Mesothelial cell of epicardium (in vitro differentiated cells): ENCODE data around the gene BPTF. TPM values are rescaled to one million over a fixed set of nuclear protein-coding genes. Genes with fewer than 3 reads are reported as not detected.
"Not testable (repeated sequence)": the region's sequence is repeated elsewhere in the genome, so short reads cannot be mapped to it uniquely, and the experiment has no call there.

Experiments
- DNase-seq, 2 experiments: peaks; one replicate each; pipeline ENCODE4 v3.0.0; 2021; ENCODE audit warnings: low spot score in 2 of 2; ENCODE audit not compliant: unreplicated experiment in 2 of 2
- H3K27ac Mint-ChIP-seq: 2 replicates; pipeline ENCODE4 v1.8.0; 2021; ENCODE audit warnings: mixed read lengths
- H3K27me3 Mint-ChIP-seq: 2 replicates; pipeline ENCODE4 v1.8.0; 2021; ENCODE audit warnings: low read depth, mixed read lengths
- H3K36me3 Mint-ChIP-seq: 2 replicates; pipeline ENCODE4 v1.8.0; 2021; ENCODE audit warnings: mixed read lengths
- H3K4me1 Mint-ChIP-seq: 2 replicates; pipeline ENCODE4 v1.8.0; 2021; ENCODE audit warnings: mixed read lengths
- H3K4me3 Mint-ChIP-seq: 2 replicates; pipeline ENCODE4 v1.8.0; 2021; ENCODE audit warnings: mild to moderate bottlenecking, moderate library complexity, mixed read lengths
- H3K9me3 Mint-ChIP-seq: 2 replicates; pipeline ENCODE4 v1.8.0; 2021; ENCODE audit warnings: mixed read lengths
- total RNA-seq: library from RNA; stranded (reverse); gene quantifications from 3 replicates; pipeline ENCODE4 v1.2.1, GENCODE V29; 2021
- TF ChIP-seq, protein P1 (sequence below): fragments of 200-600 bp; sonication (generic); IDR thresholded peaks from one replicate; pipeline ENCODE4 v1.5.0; 2021; ENCODE audit warnings: antibody characterized with exemption; ENCODE audit not compliant: unreplicated experiment

BPTF gene
- total RNA-seq, 1 donor from 2014 or later = 172 TPM

GRCh38 chr17:67855504-67856324 lies 30.4 kb downstream of the BPTF start:
- TF ChIP-seq, protein P1, sequence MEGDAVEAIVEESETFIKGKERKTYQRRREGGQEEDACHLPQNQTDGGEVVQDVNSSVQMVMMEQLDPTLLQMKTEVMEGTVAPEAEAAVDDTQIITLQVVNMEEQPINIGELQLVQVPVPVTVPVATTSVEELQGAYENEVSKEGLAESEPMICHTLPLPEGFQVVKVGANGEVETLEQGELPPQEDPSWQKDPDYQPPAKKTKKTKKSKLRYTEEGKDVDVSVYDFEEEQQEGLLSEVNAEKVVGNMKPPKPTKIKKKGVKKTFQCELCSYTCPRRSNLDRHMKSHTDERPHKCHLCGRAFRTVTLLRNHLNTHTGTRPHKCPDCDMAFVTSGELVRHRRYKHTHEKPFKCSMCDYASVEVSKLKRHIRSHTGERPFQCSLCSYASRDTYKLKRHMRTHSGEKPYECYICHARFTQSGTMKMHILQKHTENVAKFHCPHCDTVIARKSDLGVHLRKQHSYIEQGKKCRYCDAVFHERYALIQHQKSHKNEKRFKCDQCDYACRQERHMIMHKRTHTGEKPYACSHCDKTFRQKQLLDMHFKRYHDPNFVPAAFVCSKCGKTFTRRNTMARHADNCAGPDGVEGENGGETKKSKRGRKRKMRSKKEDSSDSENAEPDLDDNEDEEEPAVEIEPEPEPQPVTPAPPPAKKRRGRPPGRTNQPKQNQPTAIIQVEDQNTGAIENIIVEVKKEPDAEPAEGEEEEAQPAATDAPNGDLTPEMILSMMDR = no peak
- Mint-ChIP-seq H3K36me3 (peaks cover 26% of the 10 kb centered on the region), H3K9me3 (peaks cover 4% of the 10 kb centered on the region), H3K27ac (peak overlapping the region; percentile 54), H3K27me3 (no peaks in the 10 kb centered on the region), H3K4me1 (peaks cover 22% of the 10 kb centered on the region), H3K4me3 (no peak overlapping the region)
- DNase-seq = no peak

DNA sequence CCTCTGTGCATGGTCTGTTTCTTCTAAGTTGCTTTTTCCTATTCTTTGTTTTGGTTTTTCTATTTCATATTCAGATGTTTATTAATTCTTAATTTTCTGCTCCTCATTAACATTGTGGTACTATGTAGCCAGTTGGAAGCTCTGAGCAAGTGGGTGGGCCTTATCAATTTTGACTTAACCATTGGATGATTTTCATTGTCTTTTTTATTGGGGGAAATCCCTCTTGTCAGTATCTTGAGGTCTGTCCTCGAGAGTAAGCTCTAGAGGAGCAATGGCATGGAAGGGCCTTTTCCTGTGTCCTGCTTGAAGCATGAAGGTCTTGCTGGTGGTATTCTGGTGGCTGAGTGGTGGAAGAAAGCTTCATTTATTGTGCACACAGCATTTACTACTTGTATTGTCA lies 31.1 kb downstream of the BPTF start:
- H3K27me3 Mint-ChIP-seq, H3K4me3 Mint-ChIP-seq, H3K9me3 Mint-ChIP-seq, DNase-seq: not testable (repeated sequence)
- Mint-ChIP-seq H3K27ac (peak overlapping the region; percentile 77), H3K4me1 (peaks cover 22% of the 10 kb centered on the region), H3K36me3 (peaks cover 25% of the 10 kb centered on the region)

DNA sequence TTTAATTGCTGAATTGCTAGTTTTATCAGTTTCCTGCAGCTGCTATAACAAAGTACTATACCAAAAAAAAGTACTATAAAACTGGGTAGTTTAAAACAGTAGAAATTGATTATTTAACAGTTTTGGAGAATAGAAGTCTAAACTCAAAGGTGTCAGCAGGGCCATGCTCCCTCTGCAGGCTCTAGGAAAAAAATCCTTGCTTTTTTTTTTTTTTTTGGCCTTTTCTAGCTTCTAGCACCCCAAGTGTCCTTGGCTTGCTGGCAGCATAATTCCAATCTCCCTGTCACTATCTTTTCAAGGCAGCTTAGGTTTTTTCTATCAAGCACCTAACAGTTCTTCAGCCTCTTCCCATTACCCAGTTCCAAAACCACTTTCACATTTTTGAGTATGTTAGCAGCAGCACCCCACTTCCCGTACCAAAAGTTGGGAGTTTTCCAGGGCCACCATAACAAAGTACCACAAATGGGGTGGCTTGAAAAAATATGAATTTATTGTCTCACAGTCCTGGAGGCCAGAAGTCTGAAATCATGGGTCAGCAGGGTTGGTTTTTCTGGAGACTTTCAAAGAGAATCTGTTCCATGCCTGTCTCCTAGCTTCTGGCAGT lies 37.4 kb downstream of the BPTF start:
- Mint-ChIP-seq H3K4me1 (peaks cover 9% of the 10 kb centered on the region), H3K36me3 (peaks cover 15% of the 10 kb centered on the region), H3K9me3 (no peaks in the 10 kb centered on the region), H3K27me3 (no peaks in the 10 kb centered on the region), H3K4me3 (no peak overlapping the region), H3K27ac (no peak overlapping the region)
- TF ChIP-seq, protein P1 = no peak
- no peak for DNase-seq

DNA sequence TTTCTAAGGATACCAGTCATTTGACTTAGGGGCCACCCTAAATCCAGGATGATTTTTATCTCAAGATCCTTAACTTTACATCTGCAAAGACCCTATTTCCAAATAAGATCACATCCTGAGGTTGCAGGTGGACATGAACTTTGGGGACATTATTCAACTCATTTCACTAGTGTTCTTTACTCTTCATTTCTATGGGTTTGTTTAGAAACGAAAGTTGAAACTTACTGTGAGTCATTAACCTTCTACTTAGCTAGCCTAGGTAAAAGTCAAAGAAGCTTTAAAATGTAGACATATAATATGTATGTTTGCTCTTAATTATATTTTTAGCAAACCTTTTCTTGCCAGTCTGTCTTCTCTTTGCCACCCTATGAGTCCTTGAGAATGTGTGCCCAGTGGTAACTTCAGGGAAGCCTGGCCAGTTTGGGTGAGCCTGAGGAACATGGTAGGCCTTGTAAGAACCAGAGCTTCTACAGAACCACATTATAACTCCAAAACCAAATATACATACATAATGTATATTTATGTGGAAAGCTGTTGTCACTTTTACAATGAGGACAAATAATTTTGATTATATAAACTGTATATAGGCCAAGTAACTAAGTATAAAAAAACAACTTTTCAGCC lies 38.4 kb downstream of the BPTF start:
- Mint-ChIP-seq H3K4me3 (no peak overlapping the region), H3K27me3 (no peaks in the 10 kb centered on the region), H3K9me3 (no peaks in the 10 kb centered on the region), H3K27ac (no peak overlapping the region), H3K36me3 (peaks cover 15% of the 10 kb centered on the region), H3K4me1 (peaks cover 6% of the 10 kb centered on the region)
- DNase-seq = no peak
- TF ChIP-seq, protein P1 = no peak

DNA sequence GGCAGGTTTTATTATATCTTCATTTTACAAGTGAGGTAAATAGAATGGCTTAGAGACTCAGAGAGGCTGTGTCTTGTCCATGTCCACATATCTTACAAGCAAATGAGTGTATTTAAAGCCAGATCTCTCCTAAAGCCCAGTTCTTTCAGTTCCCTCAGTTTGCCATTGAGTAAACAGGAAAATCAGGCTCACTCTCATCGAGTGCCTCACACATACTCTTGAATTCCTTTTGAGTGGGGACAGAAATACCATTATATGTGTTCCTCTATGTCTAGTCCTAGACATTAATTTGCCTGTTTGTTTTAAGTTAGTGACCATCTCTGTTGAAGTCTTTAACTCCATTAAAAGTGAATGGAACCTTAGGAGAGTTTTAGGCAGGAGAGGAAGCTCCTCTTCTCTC lies 40.1 kb downstream of the BPTF start:
- TF ChIP-seq, protein P1 = no peak
- DNase-seq = no peak
- H3K4me1 Mint-ChIP-seq = peaks cover 3% of the 10 kb centered on the region

GRCh38 chr17:67867591-67867990 lies 42.3 kb downstream of the BPTF start:
- no peaks in the 10 kb centered on the region for H3K27me3 Mint-ChIP-seq

More for the DNA sequence above, 40.1 kb downstream of the BPTF start:
- no peak overlapping the region for H3K4me3 Mint-ChIP-seq
- no peak overlapping the region for H3K27ac Mint-ChIP-seq
- H3K9me3 Mint-ChIP-seq = no peaks in the 10 kb centered on the region
- H3K27me3 Mint-ChIP-seq = no peaks in the 10 kb centered on the region
- peaks cover 18% of the 10 kb centered on the region for H3K36me3 Mint-ChIP-seq

More at GRCh38 chr17:67867591-67867990, 42.3 kb downstream of the BPTF start:
- H3K36me3 Mint-ChIP-seq = peaks cover 23% of the 10 kb centered on the region
- no peak overlapping the region for H3K4me3 Mint-ChIP-seq
- TF ChIP-seq, protein P1 = no peak
- peaks cover 3% of the 10 kb centered on the region for H3K4me1 Mint-ChIP-seq
- no peaks in the 10 kb centered on the region for H3K9me3 Mint-ChIP-seq
- DNase-seq = no peak
- peak overlapping the region; percentile 54 for H3K27ac Mint-ChIP-seq
